HPDE6-E6E7 (cell line): ENCODE measurements around the gene JAZF1.

Experiments used
- DNase-seq: peaks from one replicate; pipeline ENCODE4 v3.0.0; 2011; ENCODE audit warnings: missing footprints; ENCODE audit errors: extremely low spot score

Gene JAZF1

GRCh38 chr7:28136420-28136819 is 44.2 kb downstream of the JAZF1 start:
- DNase-seq: no peak

DNA sequence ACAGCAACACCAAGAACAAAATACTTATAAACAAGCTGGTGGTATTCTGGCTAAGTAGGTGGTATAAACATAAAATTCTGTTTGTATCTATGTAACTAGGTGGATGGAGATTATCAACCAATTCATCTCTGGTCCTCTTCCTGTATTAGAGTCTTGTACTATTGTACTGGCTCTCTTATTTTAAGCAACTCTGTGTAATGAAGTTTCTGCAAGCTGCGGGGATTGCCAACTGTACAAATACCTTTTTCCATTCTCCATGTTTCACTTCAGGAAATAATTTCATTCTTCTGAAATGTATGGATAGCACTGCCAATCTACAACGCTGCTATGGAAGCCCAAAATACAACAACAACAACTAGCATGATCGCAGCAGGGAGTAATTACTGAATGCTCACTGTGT is 44.8 kb downstream of the JAZF1 start:
- no peak for DNase-seq

DNA sequence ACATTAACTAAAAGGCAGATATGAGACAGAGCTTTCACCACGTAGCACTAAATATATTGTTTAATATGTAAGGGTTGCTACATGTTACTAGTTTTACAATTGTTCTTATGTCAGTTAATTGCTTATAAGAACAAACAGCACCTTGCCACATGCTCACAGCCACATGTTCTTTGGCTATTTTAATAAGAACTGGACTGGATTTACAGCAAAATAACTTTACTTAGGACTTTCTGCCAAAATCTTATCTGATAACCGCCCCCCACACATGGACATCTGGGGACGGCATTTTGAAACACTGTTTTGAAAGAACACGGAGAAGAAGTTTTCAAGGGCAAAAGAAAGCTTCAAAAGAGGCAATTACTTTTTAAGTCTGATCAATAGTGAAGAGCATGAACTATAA is 45.3 kb downstream of the JAZF1 start:
- DNase-seq: no peak

DNA sequence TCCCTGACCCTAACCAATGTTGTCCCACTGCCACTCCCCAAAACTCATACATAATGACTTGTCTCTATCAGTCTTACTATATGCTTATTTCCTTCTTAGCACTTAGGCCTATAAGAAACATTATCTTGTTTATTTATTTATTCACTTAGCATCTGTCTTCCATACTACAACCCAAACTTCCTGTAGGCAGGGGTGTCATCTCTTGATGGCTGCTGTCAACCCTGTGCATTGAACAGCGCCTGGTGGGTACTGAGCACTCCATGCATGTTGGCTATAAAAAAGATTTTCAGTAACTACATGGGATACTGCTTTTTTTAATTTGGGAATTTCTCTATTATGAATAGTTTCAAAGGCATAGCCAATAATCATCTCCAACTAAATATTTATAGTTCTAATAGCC is 46.7 kb downstream of the JAZF1 start:
- no peak for DNase-seq

- DNase-seq: no peak
Observed at GRCh38 chr7:28132959-28133870, 47.4 kb downstream of the JAZF1 start.

DNA sequence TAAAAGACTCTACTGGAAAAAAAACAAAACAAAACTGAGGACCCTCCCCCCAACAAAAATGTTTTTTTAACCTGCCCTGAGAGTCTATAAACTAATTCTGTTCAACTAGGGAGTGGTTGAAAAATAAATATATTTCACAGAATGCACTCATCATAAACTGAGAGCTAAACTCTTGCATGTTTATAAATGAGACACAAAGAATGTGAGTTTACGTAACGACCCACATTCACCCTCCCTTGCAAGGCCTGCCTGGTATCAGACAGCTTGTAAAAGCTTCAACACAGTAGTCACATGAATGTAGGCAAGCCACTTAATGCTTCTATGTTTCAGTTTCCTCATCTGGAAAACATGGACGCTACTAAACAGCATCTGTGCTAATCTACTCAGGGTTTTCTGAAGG is 50.3 kb downstream of the JAZF1 start:
- DNase-seq: no peak

DNA sequence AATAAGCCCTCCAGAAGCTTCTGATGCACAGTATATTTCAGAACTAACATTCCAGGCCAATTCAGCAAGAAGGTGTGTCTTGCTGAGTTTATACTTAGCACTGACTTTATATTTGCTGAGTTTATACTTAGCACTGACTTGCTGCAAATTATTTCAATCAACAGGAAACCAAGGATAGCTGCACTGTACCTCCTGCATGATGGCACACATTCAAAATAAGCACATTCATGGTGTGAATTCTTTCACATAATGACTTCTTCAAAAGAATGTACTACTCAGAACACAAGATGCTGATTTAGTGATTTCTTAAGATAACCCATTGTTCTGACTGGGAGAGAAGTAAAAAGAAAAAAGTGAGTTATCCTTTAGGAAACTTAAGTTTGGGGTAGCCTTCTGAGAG is 52.0 kb downstream of the JAZF1 start:
- DNase-seq: no peak

- no peak for DNase-seq
Observed at GRCh38 chr7:28126410-28127041, 54.1 kb downstream of the JAZF1 start.

DNA sequence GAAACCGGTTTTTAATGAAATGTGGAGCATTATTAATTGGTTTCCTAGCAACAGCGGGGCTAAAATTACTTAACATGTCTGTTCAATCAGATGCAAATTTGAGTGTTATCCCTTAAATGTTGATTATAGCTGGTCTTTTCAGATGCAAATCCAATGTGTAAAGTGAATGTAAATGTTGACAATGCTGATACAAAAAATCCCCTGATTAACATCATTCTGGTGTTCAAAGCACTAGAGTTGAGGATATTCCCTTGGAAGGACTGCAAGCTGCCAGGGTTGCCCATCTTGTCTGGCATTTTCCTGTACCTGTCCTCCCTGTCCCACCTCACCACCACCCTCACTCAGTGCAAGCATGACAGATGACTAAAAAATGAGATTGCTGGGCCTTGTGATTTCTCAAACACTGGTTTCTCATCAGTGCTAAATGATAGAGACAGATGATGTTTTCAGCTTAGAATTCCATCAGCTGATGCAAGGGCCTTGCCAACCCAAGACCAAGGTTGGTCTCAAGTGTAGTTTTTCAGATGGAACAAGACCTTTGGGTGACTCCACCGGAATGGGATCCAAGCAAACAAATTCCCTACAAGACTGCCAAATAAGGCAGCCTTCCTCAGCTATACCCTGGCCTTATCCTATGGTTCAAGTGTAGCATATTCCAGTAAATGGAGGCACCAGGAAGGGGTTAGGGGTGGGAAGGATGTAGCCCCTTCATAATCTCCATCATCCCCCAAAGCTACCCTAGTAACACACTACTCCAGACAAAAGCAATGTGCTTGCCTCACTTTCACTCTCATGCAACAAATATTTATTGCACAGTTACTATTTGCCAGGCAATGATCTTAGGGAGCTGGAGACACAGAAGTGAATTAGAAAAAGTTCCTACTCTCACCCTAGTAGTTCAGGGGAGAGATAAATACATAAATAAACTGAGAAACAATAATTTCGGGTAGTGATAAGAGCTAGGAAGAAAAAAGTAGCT is 54.9 kb downstream of the JAZF1 start:
- no peak for DNase-seq

- DNase-seq: no peak
Observed at GRCh38 chr7:28124413-28124812, 56.2 kb downstream of the JAZF1 start.

- DNase-seq: no peak
Observed at GRCh38 chr7:28123752-28124151, 56.8 kb downstream of the JAZF1 start.

- no peak for DNase-seq
Observed at GRCh38 chr7:28121496-28121895, 59.1 kb downstream of the JAZF1 start.

DNA sequence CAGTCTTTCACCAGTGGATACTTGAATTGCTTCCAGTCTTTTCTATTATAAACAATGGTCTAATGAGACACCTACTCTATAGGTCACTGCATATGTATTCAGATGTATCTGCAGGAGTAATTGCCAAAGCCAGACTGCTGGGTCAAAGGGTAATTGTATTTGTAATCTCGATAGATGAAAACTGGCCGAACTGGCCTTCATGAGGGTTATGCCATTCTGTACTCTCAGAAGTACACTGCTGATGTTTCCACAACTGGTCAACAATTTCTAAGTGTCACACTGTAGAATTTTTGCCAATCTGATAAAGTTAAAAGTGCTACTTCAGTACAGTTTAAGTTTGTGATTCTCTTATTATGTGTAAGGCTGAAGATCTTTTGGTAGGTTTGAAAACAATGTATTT is 64.6 kb downstream of the JAZF1 start:
- no peak for DNase-seq

DNA sequence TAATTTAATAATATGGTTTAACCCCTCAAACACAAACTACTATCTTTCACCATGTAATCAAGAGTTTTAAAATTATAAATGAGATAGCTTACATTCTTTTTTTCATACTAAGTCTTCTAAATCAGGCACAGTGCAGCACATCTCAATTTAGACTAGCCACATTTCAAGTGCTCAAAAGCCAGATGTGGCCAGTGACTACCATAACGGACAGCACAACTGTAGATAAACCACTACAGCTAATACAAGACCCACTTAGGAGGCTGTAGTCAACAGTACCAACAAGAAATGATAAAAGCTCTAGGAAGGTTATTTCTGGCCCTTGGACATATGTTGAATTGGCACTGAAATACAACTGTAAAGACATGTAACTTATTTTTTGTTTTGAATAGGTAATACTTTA is 65.3 kb downstream of the JAZF1 start:
- DNase-seq: no peak

GRCh38 chr7:28114056-28114455 is 66.5 kb downstream of the JAZF1 start:
- no peak for DNase-seq

GRCh38 chr7:28112883-28113540 is 67.6 kb downstream of the JAZF1 start:
- DNase-seq: no peak

GRCh38 chr7:28112467-28112866 is 68.1 kb downstream of the JAZF1 start:
- DNase-seq: no peak

- DNase-seq: no peak
Observed at GRCh38 chr7:28112012-28112411, 68.6 kb downstream of the JAZF1 start.

DNA sequence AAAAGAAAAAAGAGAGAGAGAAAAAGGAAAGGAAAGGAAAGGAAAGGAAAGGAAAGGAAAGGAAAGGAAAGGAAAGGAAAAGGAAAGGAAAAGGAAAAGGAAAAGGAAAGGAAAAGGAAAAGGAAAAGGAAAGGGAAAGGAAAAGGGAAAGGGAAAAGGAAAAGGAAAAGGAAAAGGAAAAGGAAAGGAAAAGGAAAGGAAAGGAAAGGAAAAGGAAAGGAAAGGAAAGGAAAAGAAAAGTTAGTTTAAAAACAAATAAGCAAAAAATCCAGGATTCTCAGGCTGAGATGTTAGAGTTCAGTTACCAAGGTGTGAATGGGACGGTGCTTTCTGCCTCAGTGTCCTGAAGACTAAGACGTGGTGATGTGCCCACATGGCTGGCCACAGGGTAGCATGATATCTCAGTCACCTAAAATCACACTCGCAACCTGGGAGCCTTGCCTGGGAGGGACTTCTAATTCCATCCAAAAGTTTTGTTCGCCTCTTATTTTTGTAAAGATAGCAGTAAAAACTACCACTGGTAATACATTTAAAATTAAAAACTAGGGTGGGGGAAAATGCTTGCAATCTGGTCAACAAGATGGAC is 70.1 kb downstream of the JAZF1 start:
- DNase-seq: no peak

DNA sequence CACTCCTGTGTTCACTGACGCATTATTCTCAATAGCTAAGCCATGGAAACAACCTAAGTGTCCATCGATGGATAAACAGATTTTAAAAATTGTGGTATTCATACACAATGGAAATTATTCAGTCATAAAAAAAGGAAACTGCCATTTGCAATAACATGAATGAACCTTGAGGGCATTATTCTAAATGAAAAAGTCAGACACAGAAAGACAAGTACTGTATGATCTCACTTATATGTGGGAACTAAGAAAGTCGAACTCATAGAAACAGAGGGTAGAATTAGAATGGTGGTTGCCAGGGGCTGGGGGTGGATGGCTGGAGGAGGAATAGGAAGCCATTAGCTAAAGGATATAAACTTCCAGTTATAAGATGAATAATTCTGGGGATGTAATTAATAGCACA is 71.8 kb downstream of the JAZF1 start:
- no peak for DNase-seq

DNA sequence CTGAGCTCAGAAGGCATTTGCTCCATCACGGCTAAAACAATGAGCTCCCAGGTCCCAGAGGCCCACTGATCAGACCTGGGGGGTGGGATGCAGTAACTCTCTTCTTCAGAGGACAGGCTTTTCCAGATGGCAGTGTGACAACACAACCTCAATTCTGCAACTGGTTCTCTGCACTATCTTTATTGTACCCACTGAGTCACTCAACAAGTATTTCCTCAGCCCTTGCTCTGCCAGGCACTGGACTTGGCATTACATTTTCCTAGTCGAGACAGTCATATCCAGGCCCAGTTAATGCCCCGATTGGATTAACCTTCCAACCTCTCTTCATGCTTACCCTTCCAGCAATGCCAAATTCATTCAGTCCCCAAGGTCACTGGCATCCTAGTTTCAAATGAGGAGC is 72.6 kb downstream of the JAZF1 start:
- no peak for DNase-seq
